OCI-LY3 (cell line): ENCODE measurements around the gene GULP1.

Experiments
- H2AFZ ChIP-seq: fragments of 200-600, 300-600 bp; shearing (Covaris generic); 2 replicates; pipeline ENCODE4 v1.6.0; 2014; ENCODE audit warnings: antibody characterized with exemption, low read depth, low read length
- H3K27ac ChIP-seq: fragments of 200-600, 300-600 bp; sonication (generic); 2 replicates; pipeline ENCODE4 v1.5.1; 2014; ENCODE audit warnings: mild to moderate bottlenecking, low read length, moderate library complexity, mixed read lengths
- H3K27me3 ChIP-seq: fragments of 200-600, 300-600 bp; sonication (generic); 2 replicates; pipeline ENCODE4 v1.6.1; 2014; ENCODE audit warnings: low read depth, low read length, mixed read lengths
- H3K36me3 ChIP-seq: fragments of 200-600, 300-600 bp; sonication (generic); replicated peaks from 2 replicates; pipeline ENCODE3; 2014; ENCODE audit warnings: low read depth, low read length, mixed read lengths
- H3K4me1 ChIP-seq: fragments of 300-600, 200-600 bp; sonication (generic); 2 replicates; pipeline ENCODE4 v1.6.1; 2014; ENCODE audit warnings: low read length, mixed read lengths
- H3K4me2 ChIP-seq: fragments of 200-600, 300-600 bp; sonication (generic); 2 replicates; pipeline ENCODE4 v1.6.1; 2014; ENCODE audit warnings: low read length, mixed read lengths
- H3K4me3 ChIP-seq: fragments of 300-600, 200-600 bp; sonication (generic); 2 replicates; pipeline ENCODE4 v1.5.1; 2014; ENCODE audit warnings: antibody characterized with exemption, mild to moderate bottlenecking, low read length, moderate library complexity
- H3K79me2 ChIP-seq: fragments of 300-600, 200-600 bp; shearing (Covaris generic); 2 replicates; pipeline ENCODE4 v1.6.1; 2014; ENCODE audit warnings: mild to moderate bottlenecking, low read length, mixed read lengths
- H3K9ac ChIP-seq: fragments of 300-600, 200-600 bp; shearing (Covaris generic); 2 replicates; pipeline ENCODE4 v1.6.0; 2014; ENCODE audit warnings: mild to moderate bottlenecking, low read length, moderate library complexity
- H3K9me3 ChIP-seq: fragments of 200-600, 300-600 bp; shearing (Covaris generic); 2 replicates; pipeline ENCODE4 v1.6.1; 2014; ENCODE audit warnings: low read length, mixed read lengths; ENCODE audit not compliant: insufficient read depth
- H4K20me1 ChIP-seq: fragments of 200-600, 300-600 bp; sonication (generic); 2 replicates; pipeline ENCODE4 v1.6.1; 2016; ENCODE audit warnings: low read length, mixed read lengths; ENCODE audit not compliant: insufficient read depth
- CTCF ChIP-seq: fragments of 200-600, 300-600 bp; sonication (generic); IDR thresholded peaks from 2 replicates; pipeline ENCODE4 v1.5.1; 2014; ENCODE audit warnings: antibody characterized with exemption, low read length, low read depth
- EZH2phosphoT487 ChIP-seq: fragments of 200-600 bp; shearing (Covaris generic); IDR thresholded peaks from 2 replicates; pipeline ENCODE4 v1.6.1; 2018; ENCODE audit warnings: antibody characterized with exemption, mixed run types, low read depth

Gene GULP1

GRCh38 chr2:188326669-188327301 is 35.1 kb downstream of the GULP1 start:
- Histone ChIP-seq H3K4me1 (no peaks in the 10 kb centered on the region), H3K36me3 (no peaks in the 10 kb centered on the region), H3K4me2 (no peak overlapping the region), H3K27ac (no peak overlapping the region), H3K79me2 (no peaks in the 10 kb centered on the region), H3K4me3 (no peak overlapping the region), H3K9ac (no peak overlapping the region), H3K9me3 (no peaks in the 10 kb centered on the region), H4K20me1 (no peaks in the 10 kb centered on the region), H3K27me3 (no peaks in the 10 kb centered on the region), H2AFZ (no peak overlapping the region)
- TF ChIP-seq CTCF (no peak), EZH2phosphoT487 (no peak)

DNA sequence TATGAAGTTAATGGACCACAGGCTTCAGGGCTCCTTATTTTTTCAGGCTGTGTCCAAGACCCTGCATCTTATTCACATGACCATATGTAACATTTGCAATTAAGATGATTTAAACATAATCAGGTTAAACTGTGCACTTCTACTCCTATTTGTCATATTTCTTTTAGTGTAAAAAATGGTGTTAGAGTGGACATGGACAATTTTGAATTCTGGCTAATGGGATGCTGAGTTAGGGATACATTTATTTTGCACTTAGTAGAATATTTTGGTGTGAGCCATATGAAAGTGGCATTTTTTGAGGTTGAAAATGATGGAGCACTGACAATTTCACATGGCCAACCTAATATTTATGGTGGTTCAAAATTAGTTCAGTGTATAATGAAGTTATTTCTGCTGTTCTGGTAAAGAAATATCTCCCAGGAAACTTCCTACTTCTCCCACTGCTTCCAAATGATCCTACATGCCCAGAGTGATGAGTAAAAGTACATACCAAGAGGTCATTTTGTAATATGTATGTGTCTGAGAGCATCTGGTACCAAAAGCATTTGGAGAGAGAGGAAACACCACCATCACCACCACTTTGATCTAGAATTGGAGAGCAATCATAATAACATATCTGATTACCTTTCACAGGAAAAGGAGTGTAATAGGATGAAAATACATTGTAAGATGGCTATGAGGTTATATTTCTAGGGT is 36.0 kb downstream of the GULP1 start:
- no peaks in the 10 kb centered on the region for H3K9me3 ChIP-seq
- TF ChIP-seq CTCF: no peak
- TF ChIP-seq EZH2phosphoT487: no peak
- no peak overlapping the region for H3K4me2 ChIP-seq
- H4K20me1 ChIP-seq: no peaks in the 10 kb centered on the region
- no peak overlapping the region for H3K4me3 ChIP-seq
- H3K36me3 ChIP-seq: no peaks in the 10 kb centered on the region
- H3K79me2 ChIP-seq: no peaks in the 10 kb centered on the region
- no peaks in the 10 kb centered on the region for H3K27me3 ChIP-seq
- no peak overlapping the region for H3K9ac ChIP-seq
- no peak overlapping the region for H3K27ac ChIP-seq
- no peak overlapping the region for H2AFZ ChIP-seq
- H3K4me1 ChIP-seq: no peaks in the 10 kb centered on the region

DNA sequence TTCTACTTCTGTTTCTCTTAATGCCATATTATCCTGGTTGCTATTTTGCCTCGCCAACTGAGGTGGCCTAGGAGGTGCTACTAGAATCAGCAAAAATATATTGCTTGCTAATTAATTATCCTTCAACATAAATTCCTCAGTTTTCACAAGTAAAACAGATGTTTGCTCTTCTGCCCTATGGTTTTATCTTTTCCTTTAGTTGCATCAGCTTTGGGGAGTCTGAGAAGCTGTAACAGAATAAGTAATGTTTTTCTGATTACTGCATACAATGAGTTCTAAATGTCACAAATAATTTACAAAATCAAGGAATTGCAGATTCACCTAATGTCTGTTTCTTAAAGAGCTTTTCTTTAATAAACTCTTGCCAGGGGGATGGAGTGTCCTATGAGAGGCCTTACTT is 36.7 kb downstream of the GULP1 start:
- Histone ChIP-seq H2AFZ (no peak overlapping the region), H3K9ac (no peak overlapping the region), H3K4me3 (no peak overlapping the region), H3K27me3 (no peaks in the 10 kb centered on the region), H3K79me2 (no peaks in the 10 kb centered on the region), H3K27ac (no peak overlapping the region), H3K4me2 (no peak overlapping the region), H3K36me3 (no peaks in the 10 kb centered on the region), H3K9me3 (no peaks in the 10 kb centered on the region), H4K20me1 (no peaks in the 10 kb centered on the region), H3K4me1 (no peaks in the 10 kb centered on the region)
- no peak for TF ChIP-seq CTCF

DNA sequence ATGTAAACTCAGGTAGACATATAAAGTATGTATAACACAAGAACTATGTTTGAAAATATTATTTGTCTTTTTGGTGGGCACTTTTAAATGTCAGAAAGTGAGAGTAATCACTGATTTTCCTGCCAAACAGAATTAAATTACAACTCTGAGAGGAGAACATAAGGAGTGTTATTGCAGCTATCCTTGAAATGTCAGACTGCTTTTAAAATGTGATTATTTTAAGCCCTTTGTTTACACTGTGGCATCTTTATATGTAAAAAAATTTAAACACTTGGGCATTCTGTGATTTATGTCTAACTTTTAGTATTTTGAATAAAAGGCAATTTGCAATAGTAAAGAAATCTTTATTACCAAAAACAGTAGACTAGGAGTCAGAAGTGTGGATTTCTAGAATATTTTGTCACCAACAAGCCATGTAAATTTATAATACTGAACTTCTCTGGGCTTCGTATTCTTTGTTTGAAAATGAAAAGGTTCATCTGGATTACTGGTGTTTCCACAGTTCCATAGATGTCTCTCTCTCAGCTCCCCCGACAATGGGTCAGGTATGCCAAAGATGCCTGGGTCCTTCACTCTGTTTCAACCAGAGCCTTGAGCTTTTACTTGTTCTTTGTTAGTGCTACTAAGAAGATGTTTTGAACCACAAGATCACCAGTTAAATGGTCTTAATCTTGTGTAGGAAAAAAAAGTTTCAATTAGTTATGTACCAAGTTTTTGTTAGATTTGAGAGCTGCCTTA is 38.8 kb downstream of the GULP1 start:
- no peaks in the 10 kb centered on the region for H3K36me3 ChIP-seq
- no peaks in the 10 kb centered on the region for H3K9me3 ChIP-seq
- H3K9ac ChIP-seq: no peak overlapping the region
- H3K27ac ChIP-seq: no peak overlapping the region
- H3K4me2 ChIP-seq: no peak overlapping the region
- H4K20me1 ChIP-seq: no peaks in the 10 kb centered on the region
- no peaks in the 10 kb centered on the region for H3K4me1 ChIP-seq
- no peaks in the 10 kb centered on the region for H3K27me3 ChIP-seq
- no peak for TF ChIP-seq EZH2phosphoT487
- no peak for TF ChIP-seq CTCF
- H2AFZ ChIP-seq: no peak overlapping the region
- H3K4me3 ChIP-seq: no peak overlapping the region
- H3K79me2 ChIP-seq: no peaks in the 10 kb centered on the region
